ENCODE results near the gene FABP2. TPM values are rescaled to one million over a fixed set of nuclear protein-coding genes. Genes with fewer than 3 reads are reported as not detected.
"Not testable (repeated sequence)": the region's sequence is repeated elsewhere in the genome, so short reads cannot be mapped to it uniquely, and the experiment has no call there.

FABP2 gene
- total RNA-seq: 100 to 1,000 TPM; 112 to 528 (median 268) TPM

DNA sequence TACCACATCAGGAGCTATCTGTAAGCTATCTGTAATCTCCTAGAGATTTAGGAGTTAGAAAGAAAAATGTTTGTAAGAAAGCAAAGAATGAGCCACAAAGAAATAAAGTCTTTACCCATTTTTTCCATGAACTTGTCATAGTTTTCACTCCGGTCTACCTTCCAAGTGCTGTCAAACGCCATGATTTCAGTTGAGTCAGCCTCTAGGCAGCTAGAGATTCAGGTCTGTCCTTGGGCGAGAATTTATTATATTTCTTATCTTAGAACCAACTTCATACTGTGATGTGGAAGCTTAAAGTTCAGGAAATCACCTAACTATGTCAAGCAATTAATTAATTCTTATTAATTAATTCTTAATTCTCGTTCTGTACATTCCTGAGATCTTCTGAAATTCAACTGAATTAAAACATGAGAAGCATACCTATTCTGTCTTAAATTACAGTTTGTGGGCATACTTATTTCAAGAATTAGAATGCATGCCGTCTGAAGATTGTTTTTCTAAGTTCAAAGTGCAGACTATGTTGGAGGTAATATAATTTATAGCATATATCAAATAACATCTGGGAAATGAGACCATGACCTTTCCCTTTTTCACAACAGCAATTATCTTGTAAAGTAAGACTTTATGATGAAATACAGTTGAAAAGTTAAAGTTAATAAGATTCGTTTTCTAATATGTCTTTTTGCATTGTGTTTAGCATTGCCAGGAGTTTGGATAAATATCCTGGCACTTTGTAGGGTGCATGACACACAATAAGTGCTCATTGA is at the start of gene FABP2:
FABP2 (minus strand) TSS at position 218 of the 767 bp plus-strand sequence; CDS start at position 182, 36 bp downstream.
- H3K9me3 ChIP-seq: no peaks in the 10 kb centered on the region
- H3K4me1 ChIP-seq: no peaks in the 10 kb centered on the region
- no peak for DNase-seq
- TF ChIP-seq POLR2A (IDR thresholded peaks at IDR 0.05): peak; percentile 82 to 86
- TF ChIP-seq, protein P1, sequence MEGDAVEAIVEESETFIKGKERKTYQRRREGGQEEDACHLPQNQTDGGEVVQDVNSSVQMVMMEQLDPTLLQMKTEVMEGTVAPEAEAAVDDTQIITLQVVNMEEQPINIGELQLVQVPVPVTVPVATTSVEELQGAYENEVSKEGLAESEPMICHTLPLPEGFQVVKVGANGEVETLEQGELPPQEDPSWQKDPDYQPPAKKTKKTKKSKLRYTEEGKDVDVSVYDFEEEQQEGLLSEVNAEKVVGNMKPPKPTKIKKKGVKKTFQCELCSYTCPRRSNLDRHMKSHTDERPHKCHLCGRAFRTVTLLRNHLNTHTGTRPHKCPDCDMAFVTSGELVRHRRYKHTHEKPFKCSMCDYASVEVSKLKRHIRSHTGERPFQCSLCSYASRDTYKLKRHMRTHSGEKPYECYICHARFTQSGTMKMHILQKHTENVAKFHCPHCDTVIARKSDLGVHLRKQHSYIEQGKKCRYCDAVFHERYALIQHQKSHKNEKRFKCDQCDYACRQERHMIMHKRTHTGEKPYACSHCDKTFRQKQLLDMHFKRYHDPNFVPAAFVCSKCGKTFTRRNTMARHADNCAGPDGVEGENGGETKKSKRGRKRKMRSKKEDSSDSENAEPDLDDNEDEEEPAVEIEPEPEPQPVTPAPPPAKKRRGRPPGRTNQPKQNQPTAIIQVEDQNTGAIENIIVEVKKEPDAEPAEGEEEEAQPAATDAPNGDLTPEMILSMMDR (IDR thresholded peaks at IDR 0.05): no peak
- H3K27me3 ChIP-seq: no peaks in the 10 kb centered on the region
- no peaks in the 10 kb centered on the region for H3K36me3 ChIP-seq
- H3K4me3 ChIP-seq: peak within 1 kb of the TSS in 3 of 4 donors; percentile 2 to 48 (median 43)
- peak within 1 kb of the TSS in 3 of 4 donors; percentile 41 to 80 (median 59) for H3K27ac ChIP-seq

- not testable (repeated sequence) for H3K4me3 ChIP-seq, H3K36me3 ChIP-seq, H3K27me3 ChIP-seq, H3K4me1 ChIP-seq, H3K27ac ChIP-seq, H3K9me3 ChIP-seq, DNase-seq
These were observed 49.2 kb upstream of the FABP2 start for GRCh38 chr4:119370951-119371683.

GRCh38 chr4:119370392-119370791 is 48.5 kb upstream of the FABP2 start:
- peak in 2 of 3 donors; percentile 70 to 73 for DNase-seq

GRCh38 chr4:119366802-119367201 is 44.9 kb upstream of the FABP2 start:
- not testable (repeated sequence) for H3K36me3 ChIP-seq, H3K4me3 ChIP-seq, DNase-seq, H3K27me3 ChIP-seq, H3K4me1 ChIP-seq, H3K27ac ChIP-seq, H3K9me3 ChIP-seq

More at GRCh38 chr4:119370392-119370791, 48.5 kb upstream of the FABP2 start:
- H3K9me3 ChIP-seq, H3K27me3 ChIP-seq, H3K27ac ChIP-seq, H3K4me3 ChIP-seq, H3K4me1 ChIP-seq, H3K36me3 ChIP-seq: not testable (repeated sequence)

DNA sequence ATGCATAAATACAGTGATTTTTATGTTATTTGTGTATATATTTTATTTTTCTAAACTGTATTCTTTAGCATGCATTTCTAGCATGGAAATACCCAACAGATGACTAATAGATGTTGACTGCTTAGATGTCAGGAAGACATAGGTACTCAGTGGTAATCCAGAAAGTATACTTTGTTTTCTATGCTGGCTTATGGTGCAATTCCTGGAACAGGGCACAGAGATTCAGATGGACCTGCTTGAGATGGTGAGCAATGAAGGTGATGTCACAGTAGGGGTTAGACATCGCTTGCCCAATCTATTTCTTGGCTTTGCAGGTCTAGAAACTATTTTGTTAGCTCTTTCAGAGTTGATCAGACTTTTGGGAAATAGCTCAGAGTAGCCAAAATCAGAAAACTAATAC is 42.3 kb upstream of the FABP2 start:
- DNase-seq, H3K4me3 ChIP-seq, H3K27ac ChIP-seq, H3K4me1 ChIP-seq, H3K36me3 ChIP-seq, H3K27me3 ChIP-seq, H3K9me3 ChIP-seq: not testable (repeated sequence)

DNA sequence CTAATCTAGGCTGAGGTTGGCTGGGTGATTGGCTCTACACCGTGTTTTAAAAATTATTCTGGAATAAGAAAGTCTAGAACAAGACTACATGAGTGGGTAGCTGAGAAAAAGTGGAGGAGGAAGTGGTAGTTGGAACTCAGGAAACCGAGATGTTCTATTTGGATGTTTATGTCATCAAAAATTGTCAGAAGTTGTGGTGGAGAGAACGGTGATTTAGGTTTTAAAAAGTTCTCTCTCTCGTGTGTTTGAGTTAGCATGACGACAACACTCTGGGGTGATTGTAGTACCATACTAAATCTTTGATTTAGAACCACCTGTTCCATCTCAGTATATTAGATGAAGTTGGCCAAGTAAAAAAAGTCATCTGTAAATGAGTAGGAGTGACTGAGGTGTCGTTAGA is 41.4 kb upstream of the FABP2 start:
- not testable (repeated sequence) for H3K9me3 ChIP-seq, H3K36me3 ChIP-seq, H3K27ac ChIP-seq, DNase-seq, H3K4me1 ChIP-seq, H3K27me3 ChIP-seq, H3K4me3 ChIP-seq

DNA sequence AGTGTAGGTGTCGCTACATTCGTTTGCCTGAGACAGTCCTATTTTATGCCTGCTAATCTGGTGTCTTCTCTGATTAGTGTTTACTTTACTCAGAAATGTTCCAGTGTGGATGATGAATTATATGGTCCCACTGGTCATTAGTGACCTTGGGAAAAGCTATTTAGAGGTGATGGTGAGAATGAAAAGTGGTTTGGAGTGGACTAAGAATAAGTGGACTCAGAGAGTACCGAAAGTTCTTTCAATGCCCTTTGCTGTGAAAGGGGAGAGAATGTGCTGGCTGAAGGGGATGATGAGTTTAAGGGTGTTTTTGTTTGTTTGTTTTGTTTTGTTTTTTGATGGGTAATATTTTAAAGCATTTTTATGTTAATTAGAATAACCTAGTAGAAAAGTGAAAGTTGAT is 40.5 kb upstream of the FABP2 start:
- not testable (repeated sequence) for DNase-seq, H3K36me3 ChIP-seq, H3K4me1 ChIP-seq, H3K27ac ChIP-seq, H3K27me3 ChIP-seq, H3K4me3 ChIP-seq, H3K9me3 ChIP-seq

GRCh38 chr4:119359873-119360272 is 37.9 kb upstream of the FABP2 start:
- DNase-seq, H3K9me3 ChIP-seq, H3K4me3 ChIP-seq, H3K36me3 ChIP-seq, H3K27me3 ChIP-seq, H3K4me1 ChIP-seq, H3K27ac ChIP-seq: not testable (repeated sequence)

GRCh38 chr4:119356796-119357195 is 34.9 kb upstream of the FABP2 start:
- not testable (repeated sequence) for H3K4me3 ChIP-seq, H3K36me3 ChIP-seq, DNase-seq, H3K27ac ChIP-seq, H3K4me1 ChIP-seq, H3K27me3 ChIP-seq, H3K9me3 ChIP-seq

GRCh38 chr4:119356041-119356440 is 34.1 kb upstream of the FABP2 start:
- H3K9me3 ChIP-seq, H3K27me3 ChIP-seq, DNase-seq, H3K36me3 ChIP-seq, H3K4me1 ChIP-seq, H3K4me3 ChIP-seq, H3K27ac ChIP-seq: not testable (repeated sequence)

DNA sequence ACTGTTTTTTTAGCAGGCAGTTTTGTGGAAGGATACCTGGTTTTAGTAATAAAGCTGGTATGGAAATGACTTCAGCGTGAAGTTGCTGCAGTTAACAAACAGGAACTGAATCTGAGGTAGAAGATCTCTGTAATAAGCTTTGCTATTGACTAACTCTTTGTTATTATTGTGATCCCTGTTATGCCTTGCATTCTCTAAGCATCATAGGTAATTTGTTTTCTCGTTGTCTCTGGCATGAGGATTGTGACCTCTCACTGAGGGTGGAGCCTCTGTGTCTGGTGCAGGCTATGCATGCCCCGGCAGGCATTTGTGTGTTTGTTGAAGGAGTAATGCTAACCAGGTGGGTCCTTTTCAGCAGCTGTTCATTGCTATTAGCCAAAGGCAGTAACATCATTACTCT is 31.4 kb upstream of the FABP2 start:
- H3K27me3 ChIP-seq, H3K4me1 ChIP-seq, H3K9me3 ChIP-seq, DNase-seq, H3K4me3 ChIP-seq, H3K27ac ChIP-seq, H3K36me3 ChIP-seq: not testable (repeated sequence)

DNA sequence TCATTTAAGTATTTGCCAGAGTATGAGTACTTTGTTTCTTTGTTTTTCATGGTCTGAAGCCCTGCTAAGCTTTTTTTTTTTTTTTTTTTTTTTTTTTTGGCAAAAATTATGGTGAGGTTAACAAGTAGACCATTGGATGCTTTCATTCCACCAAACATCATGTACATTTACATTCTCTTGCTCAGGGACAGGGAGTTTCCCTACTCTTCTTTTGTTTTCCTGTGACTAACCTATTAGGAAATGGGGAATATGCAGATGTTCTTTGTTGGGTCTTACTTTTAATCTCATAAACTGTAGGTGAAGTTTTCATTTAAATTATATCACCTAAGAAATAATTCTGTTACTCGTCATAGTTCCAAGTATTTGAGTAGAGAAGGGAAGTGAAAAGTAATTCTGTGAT is 26.2 kb upstream of the FABP2 start:
- H3K27me3 ChIP-seq, H3K4me3 ChIP-seq, DNase-seq, H3K4me1 ChIP-seq, H3K36me3 ChIP-seq, H3K27ac ChIP-seq, H3K9me3 ChIP-seq: not testable (repeated sequence)

DNA sequence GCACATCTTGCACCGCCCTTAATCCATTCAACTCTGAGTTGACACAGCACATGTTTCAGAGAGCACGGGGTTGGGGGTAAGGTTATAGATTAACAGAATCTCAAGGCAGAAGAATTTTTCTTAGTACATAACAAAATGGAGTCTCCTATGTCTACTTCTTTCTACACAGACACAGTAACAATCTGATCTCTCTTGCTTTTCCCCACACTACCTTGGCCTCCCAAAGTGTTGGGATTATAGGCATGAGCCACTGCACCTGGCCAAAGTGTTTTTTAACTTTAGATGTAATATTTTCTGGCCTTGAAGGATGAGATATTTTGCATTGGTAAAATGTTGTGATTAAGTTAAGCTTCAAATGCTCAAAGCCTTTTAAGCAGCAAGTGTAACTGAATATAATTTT is 21.4 kb upstream of the FABP2 start:
- not testable (repeated sequence) for H3K4me1 ChIP-seq, DNase-seq, H3K27ac ChIP-seq, H3K36me3 ChIP-seq, H3K9me3 ChIP-seq, H3K27me3 ChIP-seq, H3K4me3 ChIP-seq

- not testable (repeated sequence) for DNase-seq, H3K27ac ChIP-seq, H3K36me3 ChIP-seq, H3K9me3 ChIP-seq, H3K4me1 ChIP-seq, H3K27me3 ChIP-seq, H3K4me3 ChIP-seq
These were observed 18.0 kb upstream of the FABP2 start for GRCh38 chr4:119339895-119340294.
